Neural cell (in vitro differentiated cells): ENCODE measurements around the gene NDUFB8.

Source experiments
- CTCF ChIP-seq: fragments of 450-650 bp; IDR thresholded peaks from 2 replicates; pipeline ENCODE4 v1.5.1; 2014; ENCODE audit warnings: antibody characterized with exemption, mild to moderate bottlenecking, moderate library complexity; ENCODE audit not compliant: poor library complexity, severe bottlenecking
- EP300 ChIP-seq: fragments of 450-650 bp; conservative IDR thresholded peaks from 2 replicates; pipeline ENCODE4 v1.6.1; 2014; ENCODE audit warnings: antibody characterized with exemption, mild to moderate bottlenecking, moderate library complexity; ENCODE audit not compliant: poor library complexity, severe bottlenecking
- EZH2 ChIP-seq: fragments of 200-600, 300-800 bp; shearing (Covaris generic), sonication (generic); IDR thresholded peaks from 2 replicates; pipeline ENCODE4 v1.6.1; 2014; ENCODE audit warnings: antibody characterized with exemption, low read length, borderline replicate concordance, mild to moderate bottlenecking; ENCODE audit not compliant: insufficient read depth, poor library complexity, severe bottlenecking
- MXI1 ChIP-seq: fragments of 450-650 bp; conservative IDR thresholded peaks from 2 replicates; pipeline ENCODE4 v1.6.1; 2014; ENCODE audit warnings: antibody characterized with exemption, mild to moderate bottlenecking; ENCODE audit not compliant: poor library complexity, severe bottlenecking
- POLR2AphosphoS5 ChIP-seq: IDR thresholded peaks from 2 replicates; pipeline ENCODE4 v1.6.1; 2012
- SMC3 ChIP-seq: fragments of 450-650 bp; conservative IDR thresholded peaks from 2 replicates; pipeline ENCODE4 v1.6.1; 2014; ENCODE audit warnings: antibody characterized with exemption, mild to moderate bottlenecking, moderate library complexity; ENCODE audit not compliant: poor library complexity
- TAF1 ChIP-seq: IDR thresholded peaks from 2 replicates; pipeline ENCODE4 v1.6.1; 2012; ENCODE audit warnings: low read depth
- TF ChIP-seq, protein P1 (sequence below): IDR thresholded peaks from 2 replicates; pipeline ENCODE4 v1.6.1; 2012; ENCODE audit warnings: borderline replicate concordance

DNA sequence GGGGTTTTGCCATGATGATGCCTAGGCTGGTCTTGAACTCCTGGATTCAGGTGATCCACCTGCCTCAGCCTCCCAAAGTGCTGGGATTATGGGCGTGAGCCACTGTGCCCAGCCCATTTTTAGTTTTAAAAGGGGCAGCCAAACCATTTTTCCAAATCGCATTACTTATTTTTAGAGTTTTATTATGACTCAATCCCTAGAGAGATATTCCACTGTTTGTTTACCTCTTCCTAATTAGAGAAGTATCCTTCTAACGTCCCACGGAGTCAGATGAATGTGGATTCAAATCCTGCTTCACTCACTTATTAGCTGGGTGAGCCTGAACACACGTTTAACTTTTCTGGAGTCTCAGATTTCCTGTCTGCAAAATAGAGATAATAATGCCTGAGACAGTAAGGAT is 51.7 kb downstream of the NDUFB8 start:
- no peak for TF ChIP-seq CTCF
- no peak for TF ChIP-seq POLR2AphosphoS5
- no peak for TF ChIP-seq EZH2
- TF ChIP-seq, protein P1, sequence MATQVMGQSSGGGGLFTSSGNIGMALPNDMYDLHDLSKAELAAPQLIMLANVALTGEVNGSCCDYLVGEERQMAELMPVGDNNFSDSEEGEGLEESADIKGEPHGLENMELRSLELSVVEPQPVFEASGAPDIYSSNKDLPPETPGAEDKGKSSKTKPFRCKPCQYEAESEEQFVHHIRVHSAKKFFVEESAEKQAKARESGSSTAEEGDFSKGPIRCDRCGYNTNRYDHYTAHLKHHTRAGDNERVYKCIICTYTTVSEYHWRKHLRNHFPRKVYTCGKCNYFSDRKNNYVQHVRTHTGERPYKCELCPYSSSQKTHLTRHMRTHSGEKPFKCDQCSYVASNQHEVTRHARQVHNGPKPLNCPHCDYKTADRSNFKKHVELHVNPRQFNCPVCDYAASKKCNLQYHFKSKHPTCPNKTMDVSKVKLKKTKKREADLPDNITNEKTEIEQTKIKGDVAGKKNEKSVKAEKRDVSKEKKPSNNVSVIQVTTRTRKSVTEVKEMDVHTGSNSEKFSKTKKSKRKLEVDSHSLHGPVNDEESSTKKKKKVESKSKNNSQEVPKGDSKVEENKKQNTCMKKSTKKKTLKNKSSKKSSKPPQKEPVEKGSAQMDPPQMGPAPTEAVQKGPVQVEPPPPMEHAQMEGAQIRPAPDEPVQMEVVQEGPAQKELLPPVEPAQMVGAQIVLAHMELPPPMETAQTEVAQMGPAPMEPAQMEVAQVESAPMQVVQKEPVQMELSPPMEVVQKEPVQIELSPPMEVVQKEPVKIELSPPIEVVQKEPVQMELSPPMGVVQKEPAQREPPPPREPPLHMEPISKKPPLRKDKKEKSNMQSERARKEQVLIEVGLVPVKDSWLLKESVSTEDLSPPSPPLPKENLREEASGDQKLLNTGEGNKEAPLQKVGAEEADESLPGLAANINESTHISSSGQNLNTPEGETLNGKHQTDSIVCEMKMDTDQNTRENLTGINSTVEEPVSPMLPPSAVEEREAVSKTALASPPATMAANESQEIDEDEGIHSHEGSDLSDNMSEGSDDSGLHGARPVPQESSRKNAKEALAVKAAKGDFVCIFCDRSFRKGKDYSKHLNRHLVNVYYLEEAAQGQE: no peak
- no peak for TF ChIP-seq EP300
- no peak for TF ChIP-seq TAF1
- no peak for TF ChIP-seq SMC3
- TF ChIP-seq MXI1: no peak
